Measurements from ENCODE around the gene C4B.

- no peak for TF ChIP-seq CTCF (IDR thresholded peaks at IDR 0.05; ENCODE audit: insufficient read depth, low read depth, low read length)
- no peak for TF ChIP-seq EZH2 (IDR thresholded peaks at IDR 0.05; ENCODE audit: insufficient read depth, low read length)
Measured at GRCh38 chr6:32084780-32085179, 70.2 kb downstream of the C4B start.

Measured in astrocyte (in vitro differentiated cells and primary cell).